HEK293T (cell line): ENCODE data around the gene MIB2.

Source experiments
- BHLHE40 ChIP-seq: fragments of 450-650 bp; IDR thresholded peaks from 2 replicates; pipeline ENCODE4 v1.6.1; 2016; ENCODE audit warnings: mild to moderate bottlenecking, moderate library complexity, borderline replicate concordance
- FOXA1 ChIP-seq: fragments of 450-650 bp; IDR thresholded peaks from 2 replicates; pipeline ENCODE4 v1.6.1; 2016; ENCODE audit warnings: mild to moderate bottlenecking
- FOXK2 ChIP-seq: fragments of 450-650 bp; IDR thresholded peaks from 2 replicates; pipeline ENCODE4 v1.6.1; 2016; ENCODE audit warnings: mild to moderate bottlenecking
- FOXM1 ChIP-seq: fragments of 450-650 bp; IDR thresholded peaks from 2 replicates; pipeline ENCODE4 v1.6.1; 2017; ENCODE audit warnings: mild to moderate bottlenecking, borderline replicate concordance
- HDGF ChIP-seq: fragments of 450-650 bp; IDR thresholded peaks from 2 replicates; pipeline ENCODE4 v1.6.1; 2017; ENCODE audit warnings: antibody characterized with exemption, borderline replicate concordance
- LEF1 ChIP-seq: fragments of 450-650 bp; IDR thresholded peaks from 2 replicates; pipeline ENCODE4 v1.6.1; 2017; ENCODE audit warnings: mild to moderate bottlenecking, borderline replicate concordance
- TARDBP ChIP-seq: fragments of 450-650 bp; IDR thresholded peaks from 2 replicates; pipeline ENCODE4 v1.6.1; 2016
- ZNF384 ChIP-seq: fragments of 450-650 bp; IDR thresholded peaks from 2 replicates; pipeline ENCODE4 v1.6.1; 2016

GRCh38 chr1:1664941-1665814 lies 49.9 kb downstream of the MIB2 start:
- TF ChIP-seq TARDBP (no peak), FOXM1 (no peak), FOXK2 (no peak), LEF1 (no peak), ZNF384 (no peak), HDGF (no peak), BHLHE40 (no peak), FOXA1 (no peak)
